Activated naive CD4-positive, alpha-beta T cell treated with anti-CD3 and anti-CD28 coated beads, Interleukin-2, amount 50 U/mL, for 24 hours (primary cell): ENCODE results near the gene SPATA9.
"Not testable (repeated sequence)": the region's sequence is repeated elsewhere in the genome, so short reads cannot be mapped to it uniquely, and the experiment has no call there.

Source experiments
- H3K27ac Mint-ChIP-seq: one replicate; pipeline ENCODE4 v1.8.0; 2021; ENCODE audit warnings: mild to moderate bottlenecking, mixed read lengths
- H3K27me3 Mint-ChIP-seq: one replicate; pipeline ENCODE4 v1.8.0; 2021; ENCODE audit warnings: mixed read lengths
- H3K36me3 Mint-ChIP-seq: one replicate; pipeline ENCODE4 v1.8.0; 2021; ENCODE audit warnings: mixed read lengths
- H3K4me1 Mint-ChIP-seq: one replicate; pipeline ENCODE4 v1.8.0; 2021; ENCODE audit warnings: mixed read lengths
- H3K4me3 Mint-ChIP-seq: one replicate; pipeline ENCODE4 v1.8.0; 2021; ENCODE audit warnings: mild to moderate bottlenecking, mixed read lengths
- H3K9me3 Mint-ChIP-seq: one replicate; pipeline ENCODE4 v1.8.0; 2021; ENCODE audit warnings: mixed read lengths

Gene SPATA9

GRCh38 chr5:95707534-95708188 is 24.9 kb upstream of the SPATA9 start:
- H3K4me3 Mint-ChIP-seq, H3K36me3 Mint-ChIP-seq, H3K9me3 Mint-ChIP-seq, H3K27me3 Mint-ChIP-seq, H3K27ac Mint-ChIP-seq, H3K4me1 Mint-ChIP-seq: not testable (repeated sequence)

- H3K36me3 Mint-ChIP-seq: no peaks in the 10 kb centered on the region
- no peaks in the 10 kb centered on the region for H3K4me1 Mint-ChIP-seq
- no peak overlapping the region for H3K4me3 Mint-ChIP-seq
- no peaks in the 10 kb centered on the region for H3K9me3 Mint-ChIP-seq
- no peak overlapping the region for H3K27ac Mint-ChIP-seq
- no peaks in the 10 kb centered on the region for H3K27me3 Mint-ChIP-seq
Observed at GRCh38 chr5:95707055-95707454, 24.3 kb upstream of the SPATA9 start.

DNA sequence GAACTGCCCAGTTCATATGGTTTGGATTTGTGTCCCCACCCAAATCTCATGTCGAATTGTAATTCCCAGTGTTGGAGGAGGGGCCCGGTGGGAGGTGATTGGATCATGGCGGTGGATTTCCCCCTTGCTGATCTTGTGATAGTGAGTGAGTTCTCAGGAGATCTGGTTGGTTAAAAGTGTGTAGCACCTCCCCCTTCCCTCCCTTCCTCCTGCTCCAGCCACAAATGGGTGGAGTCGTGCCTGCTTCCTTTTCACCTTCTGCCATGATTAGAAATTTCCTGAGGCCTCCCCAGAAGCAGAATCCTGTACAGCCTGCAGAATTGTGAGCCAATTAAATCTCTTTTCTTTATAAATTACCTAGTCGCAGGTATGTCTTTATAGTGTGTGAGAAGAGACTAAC is 23.4 kb upstream of the SPATA9 start:
- H3K27me3 Mint-ChIP-seq, H3K4me3 Mint-ChIP-seq, H3K9me3 Mint-ChIP-seq: not testable (repeated sequence)

GRCh38 chr5:95704150-95704549 is 21.4 kb upstream of the SPATA9 start:
- Mint-ChIP-seq H3K36me3 (no peaks in the 10 kb centered on the region), H3K4me1 (no peaks in the 10 kb centered on the region)

More for the DNA sequence above, 23.4 kb upstream of the SPATA9 start:
- not testable (repeated sequence) for H3K36me3 Mint-ChIP-seq, H3K27ac Mint-ChIP-seq, H3K4me1 Mint-ChIP-seq

DNA sequence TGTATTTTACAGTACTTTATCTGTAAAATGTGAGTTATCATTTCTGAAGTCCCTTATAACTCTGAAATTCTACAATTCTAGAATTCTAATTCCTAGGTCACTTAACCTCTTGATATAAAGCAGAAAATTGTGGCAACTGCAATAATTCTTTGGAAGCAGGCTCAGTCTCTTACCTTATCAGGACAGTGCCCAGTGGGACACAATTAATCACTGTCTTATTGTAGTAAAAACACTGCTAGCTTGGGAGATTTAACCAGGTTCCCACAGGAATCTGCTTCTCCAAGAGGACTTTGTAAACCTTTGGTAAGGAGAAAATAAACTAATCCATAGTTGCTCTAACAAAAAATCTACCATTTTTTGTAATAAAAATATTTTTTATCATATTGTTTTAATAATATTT is 18.3 kb upstream of the SPATA9 start:
- Mint-ChIP-seq H3K4me3 (no peak overlapping the region), H3K9me3 (no peaks in the 10 kb centered on the region), H3K36me3 (no peaks in the 10 kb centered on the region), H3K27ac (no peak overlapping the region), H3K4me1 (no peaks in the 10 kb centered on the region), H3K27me3 (peaks cover 5% of the 10 kb centered on the region)

More at GRCh38 chr5:95704150-95704549, 21.4 kb upstream of the SPATA9 start:
- Mint-ChIP-seq H3K27ac (no peak overlapping the region), H3K27me3 (no peaks in the 10 kb centered on the region), H3K4me3 (no peak overlapping the region), H3K9me3 (no peaks in the 10 kb centered on the region)

GRCh38 chr5:95699337-95699736 is 16.5 kb upstream of the SPATA9 start:
- no peaks in the 10 kb centered on the region for H3K4me1 Mint-ChIP-seq
- H3K4me3 Mint-ChIP-seq: no peak overlapping the region
- peaks cover 5% of the 10 kb centered on the region for H3K27me3 Mint-ChIP-seq
- no peaks in the 10 kb centered on the region for H3K36me3 Mint-ChIP-seq
- no peak overlapping the region for H3K27ac Mint-ChIP-seq
- no peaks in the 10 kb centered on the region for H3K9me3 Mint-ChIP-seq

- peaks cover 5% of the 10 kb centered on the region for H3K27me3 Mint-ChIP-seq
- no peak overlapping the region for H3K27ac Mint-ChIP-seq
- no peaks in the 10 kb centered on the region for H3K4me1 Mint-ChIP-seq
- H3K36me3 Mint-ChIP-seq: no peaks in the 10 kb centered on the region
- H3K9me3 Mint-ChIP-seq: no peaks in the 10 kb centered on the region
- no peak overlapping the region for H3K4me3 Mint-ChIP-seq
Observed at GRCh38 chr5:95697781-95698681, 15.2 kb upstream of the SPATA9 start.

DNA sequence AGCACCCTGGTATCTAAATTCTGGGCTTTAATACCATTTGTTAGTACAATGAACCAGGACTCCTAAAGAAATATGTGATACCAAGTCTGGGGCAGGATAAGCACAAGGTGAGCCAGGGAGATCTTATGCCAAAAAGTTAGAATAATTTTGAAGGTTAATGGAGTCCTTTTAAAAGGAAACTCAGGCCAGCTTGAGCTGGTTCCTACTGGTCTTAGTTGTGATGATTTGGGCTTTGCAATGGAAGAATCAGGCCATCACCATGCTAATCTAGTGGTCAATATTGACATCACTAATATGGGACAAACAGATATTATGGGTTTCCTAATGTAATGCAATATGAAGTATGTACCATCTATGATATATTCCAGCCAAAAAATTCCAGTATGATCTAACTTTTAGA is 7.5 kb upstream of the SPATA9 start:
- Mint-ChIP-seq H3K27me3 (no peaks in the 10 kb centered on the region), H3K27ac (no peak overlapping the region), H3K9me3 (no peaks in the 10 kb centered on the region), H3K36me3 (peaks cover 1% of the 10 kb centered on the region), H3K4me3 (no peak overlapping the region), H3K4me1 (no peaks in the 10 kb centered on the region)

GRCh38 chr5:95689680-95690079 is 6.9 kb upstream of the SPATA9 start:
- Mint-ChIP-seq H3K9me3 (no peaks in the 10 kb centered on the region), H3K36me3 (peaks cover 1% of the 10 kb centered on the region), H3K27ac (no peak overlapping the region), H3K27me3 (no peaks in the 10 kb centered on the region), H3K4me1 (no peaks in the 10 kb centered on the region), H3K4me3 (no peak overlapping the region)

DNA sequence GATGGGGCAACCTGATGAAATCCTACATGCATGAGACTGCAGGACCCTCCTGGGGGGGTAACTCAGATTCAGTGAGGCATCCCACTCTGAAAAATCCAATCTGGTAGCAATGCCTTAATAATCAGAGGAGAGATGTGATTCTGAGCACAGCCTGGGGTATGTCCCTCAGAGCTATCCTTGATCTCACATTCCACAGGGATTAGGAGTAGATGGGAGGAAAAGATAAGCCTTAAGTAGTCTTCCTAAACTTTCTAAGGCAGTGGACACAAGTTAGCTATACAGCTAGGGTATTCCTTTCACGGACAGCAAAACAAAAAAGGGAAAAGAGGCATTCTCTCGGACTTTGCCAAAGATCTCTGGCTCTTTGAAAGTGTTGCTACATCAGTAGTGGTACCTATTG is 3.9 kb upstream of the SPATA9 start:
- H3K9me3 Mint-ChIP-seq: no peaks in the 10 kb centered on the region
- peaks cover 1% of the 10 kb centered on the region for H3K27me3 Mint-ChIP-seq
- H3K4me3 Mint-ChIP-seq: no peak overlapping the region
- no peaks in the 10 kb centered on the region for H3K4me1 Mint-ChIP-seq
- no peak overlapping the region for H3K27ac Mint-ChIP-seq
- H3K36me3 Mint-ChIP-seq: peaks cover 1% of the 10 kb centered on the region

DNA sequence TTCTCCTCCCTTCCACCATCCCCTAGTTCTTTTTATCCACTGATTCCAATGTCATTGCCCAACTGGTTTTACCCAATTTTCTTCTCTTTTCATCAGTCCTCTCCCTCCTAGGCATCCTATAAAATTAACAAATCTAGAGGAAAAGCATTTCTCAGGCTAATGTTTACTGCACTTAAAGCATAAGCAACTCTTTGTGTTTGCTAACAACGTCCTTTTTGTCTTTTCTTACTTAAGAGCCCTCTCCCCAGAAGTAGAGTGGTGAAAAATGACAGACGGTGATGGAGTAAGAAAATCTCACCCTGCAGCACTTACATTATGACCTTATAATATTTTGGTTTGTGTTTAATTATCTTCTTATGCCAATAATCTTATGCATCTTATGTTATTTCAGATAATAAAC is 1.6 kb upstream of the SPATA9 start:
- Mint-ChIP-seq H3K9me3 (no peaks in the 10 kb centered on the region), H3K27ac (no peak overlapping the region)

DNA sequence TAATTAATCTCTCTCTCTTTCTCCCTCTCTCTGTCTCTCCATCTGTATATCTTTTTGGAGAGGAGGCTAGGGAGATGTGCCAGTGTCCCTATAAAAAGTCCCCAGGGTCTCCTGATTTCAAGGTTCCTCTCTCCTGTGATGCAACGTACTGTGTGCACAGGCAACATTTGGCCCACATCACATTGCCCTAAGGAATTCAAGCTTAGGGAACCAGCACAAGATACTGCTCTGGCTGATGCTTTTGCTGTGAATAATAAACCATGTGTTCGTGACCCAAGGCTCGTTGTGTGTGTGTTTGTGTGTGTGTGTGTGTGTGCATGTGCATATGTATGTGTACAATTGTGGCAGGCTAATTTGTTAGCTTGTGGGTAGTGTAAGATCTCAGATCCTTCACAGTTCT is 9.7 kb downstream of the SPATA9 start:
- Mint-ChIP-seq H3K4me1 (no peaks in the 10 kb centered on the region), H3K9me3 (no peaks in the 10 kb centered on the region), H3K27me3 (no peaks in the 10 kb centered on the region), H3K36me3 (no peaks in the 10 kb centered on the region), H3K4me3 (no peak overlapping the region), H3K27ac (no peak overlapping the region)

More for the DNA sequence above, 1.6 kb upstream of the SPATA9 start:
- no peak overlapping the region for H3K4me3 Mint-ChIP-seq
- no peaks in the 10 kb centered on the region for H3K36me3 Mint-ChIP-seq
- peaks cover 1% of the 10 kb centered on the region for H3K27me3 Mint-ChIP-seq
- no peaks in the 10 kb centered on the region for H3K4me1 Mint-ChIP-seq

DNA sequence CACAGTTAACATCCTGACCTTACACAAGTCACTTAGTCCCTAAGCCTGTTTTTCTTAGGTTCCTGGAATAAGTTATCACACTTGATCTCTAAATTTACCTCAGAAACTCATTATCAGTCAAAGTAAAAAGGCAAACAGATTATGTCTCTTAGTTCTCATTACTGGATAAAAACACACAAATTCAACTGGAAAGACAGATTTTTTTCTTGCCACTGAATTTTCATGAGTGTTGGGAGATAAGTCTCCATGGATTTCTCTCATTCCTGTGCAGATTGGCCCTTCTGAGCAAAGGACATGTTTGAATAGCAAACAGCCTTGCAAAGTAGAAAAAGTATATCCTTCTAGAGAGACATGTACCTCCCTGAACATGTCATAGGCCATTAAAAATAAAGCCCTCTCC is 10.2 kb downstream of the SPATA9 start:
- Mint-ChIP-seq H3K4me1 (no peaks in the 10 kb centered on the region), H3K27me3 (no peaks in the 10 kb centered on the region), H3K27ac (no peak overlapping the region), H3K9me3 (no peaks in the 10 kb centered on the region), H3K4me3 (no peak overlapping the region), H3K36me3 (no peaks in the 10 kb centered on the region)

DNA sequence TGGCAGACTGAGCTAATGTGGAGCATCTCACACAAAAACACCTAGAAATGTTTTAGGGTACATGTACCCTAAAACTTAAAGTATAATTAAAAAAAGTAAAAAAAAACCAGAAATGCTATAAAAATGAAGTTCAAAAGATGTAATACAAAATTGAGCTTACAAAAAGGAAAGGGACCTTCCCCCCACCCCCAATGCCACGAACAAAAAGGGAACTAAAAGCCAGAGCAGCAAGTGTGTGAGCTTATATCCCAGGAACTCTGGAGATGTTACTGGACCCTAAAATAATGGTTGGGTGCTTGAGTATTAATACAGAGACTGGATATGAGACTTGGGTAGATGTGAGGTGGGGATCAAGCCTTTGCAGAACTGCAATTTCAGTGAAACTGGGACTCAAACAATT is 11.0 kb downstream of the SPATA9 start:
- Mint-ChIP-seq H3K27me3 (no peaks in the 10 kb centered on the region), H3K27ac (no peak overlapping the region), H3K4me3 (no peak overlapping the region), H3K9me3 (no peaks in the 10 kb centered on the region), H3K36me3 (no peaks in the 10 kb centered on the region), H3K4me1 (no peaks in the 10 kb centered on the region)

DNA sequence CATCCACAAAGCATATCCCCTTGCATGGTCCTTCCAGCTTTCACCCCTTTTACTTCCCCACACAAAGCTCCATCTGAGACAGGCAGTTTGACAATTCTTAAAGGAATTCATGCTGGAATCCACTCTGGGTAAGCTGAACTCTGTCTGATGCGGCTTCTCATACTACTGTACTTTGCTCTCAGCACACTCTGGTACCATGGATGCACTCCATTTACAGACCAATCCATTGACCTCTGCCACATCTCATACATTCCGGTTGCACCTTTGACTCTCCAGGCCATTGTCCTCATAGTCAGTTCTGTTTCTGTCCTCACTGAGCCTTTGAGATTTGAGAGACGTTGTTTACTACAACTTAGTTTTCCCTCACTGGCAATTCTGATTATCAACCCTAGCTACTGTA is 12.2 kb downstream of the SPATA9 start:
- H3K36me3 Mint-ChIP-seq: no peaks in the 10 kb centered on the region
- H3K4me3 Mint-ChIP-seq: no peak overlapping the region
- no peak overlapping the region for H3K27ac Mint-ChIP-seq
- H3K4me1 Mint-ChIP-seq: no peaks in the 10 kb centered on the region
- no peaks in the 10 kb centered on the region for H3K27me3 Mint-ChIP-seq
- H3K9me3 Mint-ChIP-seq: no peaks in the 10 kb centered on the region

- no peaks in the 10 kb centered on the region for H3K36me3 Mint-ChIP-seq
- no peaks in the 10 kb centered on the region for H3K4me1 Mint-ChIP-seq
- H3K4me3 Mint-ChIP-seq: no peak overlapping the region
- H3K27me3 Mint-ChIP-seq: no peaks in the 10 kb centered on the region
- H3K27ac Mint-ChIP-seq: no peak overlapping the region
- H3K9me3 Mint-ChIP-seq: no peaks in the 10 kb centered on the region
Observed at GRCh38 chr5:95669985-95670384, 12.8 kb downstream of the SPATA9 start.
